GM19239 (cell line): ENCODE measurements around the gene FGF14.

Experiments used
- DNase-seq: peaks from one replicate; pipeline ENCODE4 v3.0.0; 2011; ENCODE audit warnings: low spot score; ENCODE audit not compliant: insufficient read length
- FAIRE-seq: peaks from 2 replicates; lab custom pipeline; 2011; peaks lifted over from hg19 to GRCh38; lab: Jason Lieb, UNC

FGF14 gene

DNA sequence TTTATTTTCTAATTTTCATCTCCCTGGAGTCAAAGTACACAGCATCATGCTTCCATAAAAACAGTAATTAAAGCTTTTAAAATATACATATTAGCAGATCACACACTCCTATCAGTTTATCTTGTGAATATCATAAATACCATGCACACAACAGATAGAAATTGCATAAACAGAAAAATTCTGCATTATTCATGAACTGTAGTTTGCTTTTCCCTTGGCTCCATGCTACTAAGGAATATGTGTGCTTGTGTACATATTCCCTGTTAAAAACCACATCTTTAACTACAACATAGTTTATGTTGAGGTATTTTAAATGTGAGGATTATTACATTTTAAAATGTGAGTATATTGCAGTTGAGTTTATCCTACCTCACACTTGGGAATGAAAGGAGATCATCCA, 193.5 kb downstream of the FGF14 start:
- no peak for FAIRE-seq
- no peak for DNase-seq

DNA sequence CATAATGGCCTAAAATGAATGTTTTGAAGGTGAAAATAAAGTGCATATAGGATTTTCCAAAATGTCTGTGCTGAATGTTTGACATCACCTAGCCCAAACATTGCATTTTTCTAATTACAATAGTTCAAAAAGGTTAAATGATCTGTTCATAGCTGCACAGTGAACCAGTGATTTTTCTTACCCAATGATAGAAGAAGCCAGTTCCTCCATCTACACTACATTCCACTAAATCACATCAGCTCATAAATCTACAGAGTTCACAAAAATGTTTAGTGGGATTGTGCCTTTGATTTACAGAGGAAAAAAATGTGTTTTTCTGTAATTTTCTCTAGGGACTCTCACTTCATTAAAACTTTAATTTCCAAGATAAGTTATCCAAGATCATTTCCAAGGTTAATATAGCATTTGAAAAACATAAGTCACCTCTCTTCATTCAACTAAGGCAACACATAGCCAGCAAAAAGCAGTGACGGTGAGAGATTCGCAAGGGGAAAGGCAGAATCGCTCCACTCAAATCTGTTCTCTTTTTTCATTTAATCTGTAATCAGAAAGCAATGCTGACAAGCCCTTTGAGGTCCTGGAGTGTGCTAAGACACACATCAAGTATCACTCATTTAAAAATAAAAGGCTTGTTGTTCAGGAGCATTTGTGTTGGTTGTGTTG, 194.0 kb downstream of the FGF14 start:
- FAIRE-seq (no peak), DNase-seq (no peak)

GRCh38 chr13:102203718-102204117, 198.1 kb downstream of the FGF14 start:
- FAIRE-seq (no peak), DNase-seq (no peak)

- no peak for DNase-seq
- FAIRE-seq: no peak
These were observed 203.2 kb downstream of the FGF14 start for GRCh38 chr13:102198418-102199311.

GRCh38 chr13:102197193-102197592, 204.7 kb downstream of the FGF14 start:
- FAIRE-seq (no peak), DNase-seq (no peak)

DNA sequence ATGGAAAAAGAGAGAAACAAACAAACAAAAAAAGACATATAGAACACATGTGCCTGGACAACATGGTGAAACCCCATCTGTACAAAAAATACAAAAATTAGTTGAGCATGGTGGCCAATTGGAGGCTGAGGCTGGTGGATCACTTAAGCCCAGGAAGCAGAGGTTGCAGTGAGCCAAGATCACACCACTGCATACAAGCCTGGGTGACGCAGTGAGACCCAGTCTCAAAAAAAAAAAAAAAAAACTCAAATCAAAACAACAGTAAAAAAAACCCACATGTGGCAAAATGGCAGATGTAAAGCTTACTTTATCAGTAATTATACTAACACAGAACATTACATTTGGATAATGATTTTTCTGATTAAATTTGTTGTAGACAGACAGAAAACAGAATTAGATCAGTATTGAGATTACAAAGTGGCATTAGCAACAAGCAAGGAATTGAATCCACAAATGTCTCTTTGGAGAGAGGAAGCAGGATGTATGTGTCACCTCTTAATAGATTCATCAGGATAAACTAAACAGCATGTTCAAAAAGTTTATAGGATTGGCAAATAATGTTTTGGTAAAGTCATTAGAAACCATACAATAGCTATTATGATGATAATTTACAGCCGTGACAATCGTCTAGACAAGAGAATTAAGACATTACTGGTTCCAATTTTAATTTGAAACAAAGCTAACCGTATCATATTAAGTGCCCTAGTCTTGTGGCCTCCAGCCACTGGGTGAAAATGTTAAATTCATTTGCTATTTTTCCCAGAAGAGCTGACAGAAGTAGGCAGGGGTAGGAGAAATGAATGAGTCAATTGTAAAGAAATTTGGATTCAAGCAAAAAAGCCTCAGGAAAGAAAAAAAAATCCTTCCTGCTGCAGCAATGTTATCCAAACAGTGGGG, 206.0 kb downstream of the FGF14 start:
- FAIRE-seq (no peak), DNase-seq (no peak)

- no peak for DNase-seq
- FAIRE-seq: no peak
These were observed 209.0 kb downstream of the FGF14 start for GRCh38 chr13:102192858-102193257.

DNA sequence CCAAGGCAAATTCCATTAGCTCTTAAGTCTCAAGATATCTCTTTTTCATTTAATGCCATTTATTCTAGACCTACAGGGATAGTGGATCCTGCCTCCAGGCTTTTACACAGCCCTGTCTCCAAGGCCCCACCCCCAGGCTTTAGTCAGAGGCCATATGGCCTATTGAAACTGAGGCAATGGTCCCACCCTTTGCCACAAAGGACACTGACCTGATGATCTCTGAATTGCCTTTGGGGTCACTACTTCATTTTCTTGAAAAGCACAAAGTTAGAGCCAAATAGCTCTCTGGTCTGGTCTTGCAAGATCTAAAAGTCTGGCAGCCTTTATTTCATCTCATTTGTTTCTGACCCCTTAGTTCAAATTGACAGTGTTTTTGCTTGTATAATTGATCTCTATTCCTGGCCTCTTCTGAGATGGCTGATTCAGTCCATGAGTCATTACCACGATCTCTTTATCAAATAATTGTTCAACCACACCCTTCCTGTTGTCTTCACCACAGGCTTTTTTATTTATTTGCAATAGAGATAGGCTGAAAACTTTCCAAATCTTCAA, 209.8 kb downstream of the FGF14 start:
- FAIRE-seq (no peak), DNase-seq (no peak)

DNA sequence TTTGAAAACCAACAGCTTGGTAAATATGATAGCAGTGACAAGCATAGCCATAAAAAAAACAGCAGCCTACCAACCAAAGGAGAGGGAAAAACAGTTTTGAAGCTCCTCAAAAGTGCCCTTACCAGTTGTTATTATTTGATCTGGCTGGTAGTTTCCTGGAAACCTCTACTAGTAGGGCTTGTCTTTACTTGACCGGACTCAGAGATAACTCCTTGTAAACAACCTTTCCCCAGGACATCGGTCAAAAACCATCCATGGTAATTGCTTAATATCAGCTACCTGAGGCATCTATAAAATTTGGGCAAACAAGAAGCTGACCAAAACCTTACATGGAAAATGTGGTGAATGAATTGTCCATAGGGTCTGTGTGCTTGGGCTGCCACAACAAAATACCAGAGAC, 210.9 kb downstream of the FGF14 start:
- DNase-seq (no peak), FAIRE-seq (no peak)

DNA sequence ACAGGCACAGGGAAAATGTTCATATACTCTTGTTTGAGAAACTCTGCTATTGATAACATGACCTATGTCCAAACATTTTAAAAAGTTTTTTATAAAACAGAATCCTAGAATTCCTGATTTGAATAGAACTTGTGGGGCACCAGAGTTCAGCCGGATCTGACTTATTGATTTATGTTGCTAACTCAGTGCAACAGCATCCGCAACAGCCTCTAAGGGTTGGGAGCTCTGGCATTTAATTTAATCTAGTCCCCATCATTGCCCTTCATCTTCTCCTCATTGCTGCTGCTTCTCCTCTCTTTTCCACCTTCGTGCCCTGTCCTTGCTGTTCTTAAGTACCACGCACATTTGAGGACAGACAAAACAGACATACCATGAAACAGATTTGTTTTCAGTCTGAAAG, 214.5 kb downstream of the FGF14 start:
- FAIRE-seq (no peak), DNase-seq (no peak)

GRCh38 chr13:102185375-102185984, 216.4 kb downstream of the FGF14 start:
- no peak for DNase-seq
- FAIRE-seq: no peak

GRCh38 chr13:102183509-102184182, 218.2 kb downstream of the FGF14 start:
- FAIRE-seq (no peak), DNase-seq (no peak)

GRCh38 chr13:102182170-102182569, 219.7 kb downstream of the FGF14 start:
- no peak for FAIRE-seq
- no peak for DNase-seq

GRCh38 chr13:102177431-102177830, 224.4 kb downstream of the FGF14 start:
- FAIRE-seq (no peak), DNase-seq (no peak)

GRCh38 chr13:102176846-102177245, 225.0 kb downstream of the FGF14 start:
- FAIRE-seq: no peak
- DNase-seq: no peak

- no peak for FAIRE-seq
These were observed 229.4 kb downstream of the FGF14 start for GRCh38 chr13:102172406-102172805.

GRCh38 chr13:102170305-102170704, 231.5 kb downstream of the FGF14 start:
- no peak for DNase-seq

More at GRCh38 chr13:102172406-102172805, 229.4 kb downstream of the FGF14 start:
- DNase-seq: no peak

DNA sequence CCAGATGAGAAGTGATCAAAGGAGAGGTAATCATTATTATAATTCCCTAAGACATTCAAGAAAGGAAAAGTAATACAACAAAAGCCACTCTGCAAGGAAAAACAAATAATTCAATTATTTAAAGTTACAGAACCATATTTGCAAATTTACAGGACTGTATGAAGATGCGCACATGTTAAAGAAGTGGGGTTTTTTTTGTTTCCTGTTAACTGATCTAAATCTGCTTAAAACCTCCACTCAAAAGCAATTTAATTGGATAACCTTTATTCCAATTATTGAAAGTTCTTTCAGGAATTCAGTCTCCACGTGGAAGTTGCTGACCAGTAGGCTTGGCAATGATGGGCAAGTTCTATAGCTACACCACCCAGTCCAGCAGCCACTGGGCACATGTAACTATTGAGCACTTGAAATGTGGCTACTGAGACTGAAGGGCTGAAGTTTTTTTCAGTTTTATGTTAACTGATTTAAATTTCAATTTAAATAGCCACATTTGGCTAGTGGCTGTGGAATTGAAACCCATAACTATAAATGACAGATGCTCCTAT, 232.3 kb downstream of the FGF14 start:
- DNase-seq (no peak), FAIRE-seq (no peak)

More at GRCh38 chr13:102170305-102170704, 231.5 kb downstream of the FGF14 start:
- no peak for FAIRE-seq

DNA sequence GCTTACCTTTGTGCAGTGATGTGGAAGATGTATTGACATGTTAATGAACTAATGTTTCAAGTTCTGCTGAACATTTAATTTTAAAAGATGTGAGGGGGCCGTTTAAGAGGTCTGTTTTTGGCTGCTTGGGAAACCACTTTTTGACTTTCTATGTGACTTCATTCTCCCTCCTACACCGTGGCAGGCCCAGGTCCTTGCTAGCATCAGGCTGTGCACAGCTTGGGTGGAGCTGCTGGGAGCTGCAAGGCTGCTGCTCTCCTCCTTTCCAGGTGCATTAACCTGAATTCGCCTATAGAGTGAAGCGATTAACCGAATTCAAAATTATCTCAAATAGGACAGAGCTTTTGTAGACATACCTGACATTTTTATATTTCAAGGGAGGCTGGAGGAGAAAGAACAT, 249.1 kb downstream of the FGF14 start:
- no peak for FAIRE-seq
- no peak for DNase-seq
